Bone marrow (tissue), 2 donors: ENCODE results near the gene SLC17A1.
A peak's percentile ranks its signal among the peaks of the same experiment; 100 is the strongest.
"Not testable (repeated sequence)": the region's sequence is repeated elsewhere in the genome, so short reads cannot be mapped to it uniquely, and the experiment has no call there.

Source experiments
- DNase-seq, 2 donors: peaks; one replicate each; lab custom pipeline; 2025; lab: John Stamatoyannopoulos, UW

The SLC17A1 gene

DNA sequence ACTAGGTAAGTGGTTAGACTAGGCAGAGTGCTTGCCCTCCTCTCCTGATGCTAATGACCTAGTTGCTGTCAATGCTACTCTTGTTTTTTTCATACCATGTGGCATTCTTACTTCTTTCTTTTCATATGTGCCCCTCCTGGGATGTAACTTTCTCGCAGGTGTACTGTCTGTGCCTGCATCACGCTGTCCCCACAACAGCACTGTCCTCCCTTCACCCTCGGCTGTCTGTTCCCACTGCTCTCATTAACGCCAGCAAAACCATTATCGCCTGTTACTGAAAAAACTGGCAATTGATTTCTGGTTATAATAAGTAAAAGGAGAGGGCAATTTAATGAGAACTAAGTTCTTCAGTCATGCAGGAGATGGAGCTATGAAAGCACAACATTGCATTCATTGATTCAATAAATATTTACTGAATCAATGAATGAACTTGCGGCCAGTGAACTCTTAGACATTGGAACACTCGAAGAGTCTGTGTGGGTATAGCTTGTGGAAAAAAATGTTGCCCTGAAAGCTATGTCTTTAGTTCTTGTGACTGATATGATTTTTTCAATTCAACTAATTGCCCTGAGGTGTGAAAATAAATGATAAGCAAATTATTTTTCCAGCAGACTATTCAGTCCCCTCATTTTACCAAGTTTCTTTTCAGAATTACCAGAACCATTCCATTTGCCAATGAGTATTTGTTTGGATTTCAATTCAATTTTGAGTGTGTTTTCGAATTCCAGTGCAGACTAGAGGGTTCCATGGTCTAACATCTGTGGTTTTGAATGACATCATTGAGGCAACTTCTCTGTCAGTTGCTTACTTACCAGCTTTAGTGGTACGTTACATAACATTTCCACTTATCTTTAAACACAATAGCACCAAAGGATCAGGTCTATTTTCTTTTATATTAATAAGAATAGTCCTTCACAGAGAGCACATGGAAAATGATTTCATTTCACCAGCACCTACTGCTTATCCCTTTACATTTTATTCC, 75.2 kb downstream of the SLC17A1 start:
- no peak for DNase-seq

GRCh38 chr6:25755483-25755882, 76.4 kb downstream of the SLC17A1 start:
- no peak for DNase-seq

DNA sequence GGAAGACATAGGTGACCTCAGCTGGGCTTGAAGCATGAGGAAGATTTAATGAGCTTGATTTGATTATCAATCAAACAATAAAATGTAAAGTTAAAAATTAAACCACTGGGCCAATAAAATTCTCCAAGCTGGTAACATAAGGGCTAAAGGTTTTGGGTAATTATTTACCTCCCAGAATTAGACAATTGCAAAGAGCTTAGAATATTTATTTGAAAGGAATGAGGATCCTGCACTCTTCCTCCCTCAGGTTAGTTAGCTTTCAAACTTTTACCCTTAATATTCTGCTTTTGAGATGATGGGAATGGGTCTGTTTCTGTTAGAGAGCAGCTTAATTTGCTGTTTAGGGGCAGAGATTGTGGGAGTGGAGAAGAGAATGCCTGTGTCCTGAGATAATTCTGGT, 77.3 kb downstream of the SLC17A1 start, which contains the start of gene SLC17A4:
TSS of gene SLC17A4 (plus strand) at position 208 of the 400 bp plus-strand sequence. CDS start 7,221 bp downstream, outside the sequence.
- DNase-seq, result no peak

- no peak for DNase-seq
Observed at GRCh38 chr6:25753079-25753478, 78.8 kb downstream of the SLC17A1 start.

- no peak for DNase-seq
Observed at GRCh38 chr6:25750906-25751305, 80.9 kb downstream of the SLC17A1 start.

GRCh38 chr6:25749837-25750236, 82.0 kb downstream of the SLC17A1 start:
- DNase-seq, result peak in 1 of 2 donors; percentile 27

DNA sequence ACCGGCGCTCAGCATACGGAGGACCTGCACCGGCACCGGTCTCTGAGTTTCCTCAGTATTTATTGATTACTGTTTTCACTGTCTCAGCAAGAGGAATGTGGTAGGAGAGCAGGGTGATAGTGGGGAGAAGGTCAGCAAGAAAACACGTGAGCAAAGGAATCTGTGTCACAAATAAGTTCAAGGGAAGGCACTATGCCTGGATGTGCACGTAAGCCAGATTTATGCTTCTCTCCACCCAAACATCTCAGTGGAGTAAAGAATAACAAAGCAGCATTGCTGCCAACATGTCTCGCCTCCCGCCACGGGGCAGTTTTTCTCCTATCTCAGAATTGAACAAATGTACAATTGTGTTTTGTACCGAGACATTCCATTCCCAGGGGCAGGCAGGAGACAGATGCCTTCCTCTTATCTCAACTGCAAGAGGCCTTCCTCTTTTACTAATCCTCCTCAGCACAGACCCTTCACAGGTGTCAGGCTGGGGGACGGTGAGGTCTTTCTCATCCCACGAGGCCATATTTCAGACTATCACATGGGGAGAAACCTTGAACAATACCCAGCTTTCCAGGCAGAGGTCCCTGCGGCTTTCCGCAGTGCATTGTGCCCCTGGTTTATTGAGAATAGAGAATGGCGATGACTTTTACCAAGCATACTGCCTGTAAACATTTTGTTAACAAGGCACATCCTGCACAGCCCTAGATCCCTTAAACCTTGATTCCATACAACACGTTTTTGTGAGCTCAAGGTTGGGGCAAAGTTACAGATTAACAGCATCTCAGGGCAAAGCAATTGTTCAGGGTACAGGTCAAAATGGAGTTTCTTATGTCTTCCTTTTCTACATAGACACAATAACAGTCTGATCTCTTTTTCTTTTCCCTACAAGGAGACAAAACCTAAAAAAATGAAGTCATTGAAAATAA, 83.0 kb downstream of the SLC17A1 start:
- not testable (repeated sequence) for DNase-seq

DNA sequence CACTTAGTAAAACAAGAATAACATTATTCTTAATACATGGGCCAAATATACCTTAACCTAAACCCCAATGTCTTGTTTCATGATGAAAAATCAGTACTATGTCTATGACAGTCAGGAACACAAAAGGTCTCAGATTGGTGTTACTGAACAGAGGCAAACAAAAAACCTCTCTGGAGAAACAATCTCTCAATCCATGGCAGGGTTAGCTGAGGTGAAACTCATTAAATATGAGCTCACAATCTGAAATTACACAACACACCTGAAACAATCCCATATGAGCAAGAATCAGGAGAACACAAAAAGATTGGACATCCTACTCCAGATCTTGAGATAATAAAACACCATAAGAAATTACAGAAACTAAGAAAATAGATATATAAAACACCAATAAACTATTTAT, 83.8 kb downstream of the SLC17A1 start:
- no peak for DNase-seq

DNA sequence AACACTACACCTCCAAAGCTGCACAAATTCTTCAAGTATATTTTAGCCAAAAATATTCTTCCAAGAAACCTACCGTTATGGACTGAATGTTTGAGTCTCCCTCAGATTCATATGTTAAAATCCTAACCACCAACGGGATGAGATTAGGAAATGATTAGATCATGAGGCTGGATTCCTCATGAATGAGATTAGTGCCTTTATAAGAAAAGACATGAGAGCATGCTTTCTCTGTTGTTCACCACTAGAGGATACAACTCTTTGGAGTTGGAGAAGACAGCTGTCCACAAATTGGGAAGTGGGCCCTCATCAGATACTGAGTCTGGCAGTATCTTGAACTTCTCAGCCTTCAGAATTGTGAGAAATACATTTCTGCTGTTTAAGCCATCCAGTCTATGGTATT, 84.4 kb downstream of the SLC17A1 start:
- no peak for DNase-seq

GRCh38 chr6:25746968-25747367, 84.9 kb downstream of the SLC17A1 start:
- DNase-seq, result no peak

DNA sequence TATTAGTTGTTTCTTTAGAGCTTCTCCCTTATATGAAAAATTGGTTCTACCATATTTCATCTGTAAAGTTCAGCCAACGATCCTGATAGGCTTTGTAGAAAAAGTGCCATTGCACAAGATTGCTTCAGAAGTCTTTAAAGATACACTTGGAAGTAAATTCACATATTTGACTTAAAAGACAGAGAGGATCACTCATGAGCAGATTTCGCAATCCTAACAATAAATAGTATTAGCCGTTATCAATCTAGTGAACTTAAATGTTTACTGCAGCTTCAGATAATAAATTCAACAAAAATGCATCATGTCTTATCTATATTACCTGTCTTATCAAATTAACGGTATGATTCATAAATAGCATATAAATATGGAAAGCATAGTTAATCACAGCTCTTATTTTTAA, 86.0 kb downstream of the SLC17A1 start:
- DNase-seq, result no peak

DNA sequence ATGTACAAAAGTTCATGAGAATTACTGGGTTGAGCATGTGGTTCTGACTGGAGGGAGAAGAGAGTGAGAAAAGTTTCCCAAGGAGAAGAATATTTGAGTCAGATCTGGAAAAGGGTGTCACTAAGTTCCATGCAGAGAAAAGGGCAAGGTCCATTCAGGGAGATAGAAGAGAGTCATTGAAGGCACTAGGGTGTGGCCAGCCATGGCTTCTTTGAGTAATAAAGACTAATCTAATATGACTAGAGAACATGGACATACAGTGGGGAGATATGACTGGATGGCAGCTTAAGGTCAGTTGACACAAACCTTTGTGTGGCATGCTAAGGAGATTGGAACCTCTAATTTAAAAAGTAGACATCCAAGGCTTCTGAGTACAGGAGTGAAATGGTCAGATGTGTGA, 88.0 kb downstream of the SLC17A1 start:
- no peak for DNase-seq

DNA sequence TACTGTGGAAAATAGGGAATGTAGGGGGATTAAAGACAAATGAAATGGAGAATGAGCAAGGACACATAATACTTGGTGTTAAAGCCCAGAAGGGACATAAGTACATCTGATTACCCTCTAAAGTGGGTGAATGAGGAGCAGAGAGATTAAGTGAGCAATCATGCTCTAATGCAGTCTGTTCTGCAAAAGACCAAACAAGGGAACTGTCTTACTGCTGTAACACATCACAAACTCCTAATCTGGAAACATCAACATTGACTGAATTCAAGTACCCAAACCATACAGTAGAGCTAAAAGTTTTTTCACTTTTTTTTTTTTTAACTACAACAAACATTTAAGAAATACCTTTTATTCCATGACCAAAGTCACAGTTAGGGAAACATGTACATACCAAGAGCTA, 96.6 kb downstream of the SLC17A1 start:
- no peak for DNase-seq
